HL-60 (cell line): ENCODE results near the gene CCPG1.

Experiments used
- DNase-seq, 2 experiments: peaks; one replicate each; pipeline ENCODE4 v3.0.0-alpha.2; 2010 to 2020; ENCODE audit warnings: low read depth in 1 of 2, low spot score in 1 of 2
- H3K27ac ChIP-seq: fragments of 250-450 bp; sonication (Bioruptor Pico); replicated peaks from 2 replicates; pipeline ENCODE4 v1.5.1; 2020; ENCODE audit warnings: mild to moderate bottlenecking, moderate library complexity
- H3K27me3 ChIP-seq: fragments of 250-450 bp; sonication (Bioruptor Pico); 2 replicates; pipeline ENCODE4 v1.5.1; 2021; ENCODE audit warnings: mild to moderate bottlenecking, moderate library complexity; ENCODE audit not compliant: insufficient read depth, poor library complexity, severe bottlenecking
- H3K4me3 ChIP-seq: replicated peaks from 2 replicates; pipeline ENCODE4 v1.5.1; 2011; ENCODE audit warnings: mild to moderate bottlenecking, control low read depth, low read length; ENCODE audit not compliant: insufficient read depth
- CTCF ChIP-seq: IDR thresholded peaks from one replicate; pipeline ENCODE4 v1.5.1; 2011; ENCODE audit warnings: low read length, control low read depth, inconsistent platforms; ENCODE audit not compliant: insufficient read depth
- GABPA ChIP-seq: IDR thresholded peaks from 2 replicates; pipeline ENCODE4 v1.6.1; 2012; ENCODE audit warnings: low read depth
- POLR2AphosphoS5 ChIP-seq: IDR thresholded peaks from 2 replicates; pipeline ENCODE4 v1.6.1; 2012; ENCODE audit warnings: low read depth
- REST ChIP-seq: IDR thresholded peaks from 2 replicates; pipeline ENCODE4 v1.6.1; 2012; ENCODE audit warnings: low read depth; ENCODE audit not compliant: insufficient replicate concordance
- SPI1 ChIP-seq: IDR thresholded peaks from 2 replicates; pipeline ENCODE4 v1.6.1; 2012; ENCODE audit warnings: low read depth, mild to moderate bottlenecking, borderline replicate concordance

Gene CCPG1

DNA sequence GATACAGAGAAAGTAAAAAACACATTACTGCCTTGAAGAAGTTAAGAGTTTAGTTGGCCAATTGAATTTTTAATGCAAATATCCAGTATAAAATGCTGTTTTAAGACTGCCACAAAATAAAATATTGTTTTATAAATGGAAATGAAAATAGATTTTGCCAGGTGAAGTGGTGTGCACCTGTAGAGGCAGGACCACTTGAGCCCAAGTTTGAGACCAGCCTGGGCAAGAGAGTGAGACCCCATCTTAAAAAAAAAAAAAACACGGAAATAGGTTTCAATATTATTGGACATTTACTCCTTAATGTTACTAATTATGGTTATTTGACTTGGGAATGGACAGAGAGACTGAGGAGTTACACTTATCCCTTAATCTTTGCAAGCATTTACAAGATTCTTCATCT, 87.2 kb downstream of the CCPG1 start:
- TF ChIP-seq POLR2AphosphoS5 (no peak), SPI1 (no peak), CTCF (no peak), REST (no peak), GABPA (no peak)
- DNase-seq = no peak
- H3K4me3 ChIP-seq = 0 out of 2 replicates have a peak overlapping the region, but pooled peaks have one; percentile 89

DNA sequence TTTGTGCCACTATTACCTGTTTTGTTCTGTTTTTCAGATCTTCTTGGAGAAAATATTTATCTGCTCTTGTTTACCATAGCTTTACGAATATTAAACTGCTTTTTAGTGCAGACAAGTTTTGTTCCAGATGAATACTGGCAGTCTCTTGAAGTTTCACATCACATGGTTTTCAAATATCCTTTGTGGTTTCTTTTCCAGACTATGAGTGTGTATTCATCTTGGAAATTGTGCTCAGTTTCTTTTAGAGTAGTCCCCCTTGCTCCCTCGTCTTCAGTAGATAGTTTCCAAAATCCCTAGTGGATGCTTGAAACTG, 88.0 kb downstream of the CCPG1 start:
- peak overlapping the region; percentile 89 for H3K4me3 ChIP-seq
- H3K27ac ChIP-seq = peak overlapping the region; percentile 98
- no peaks in the 10 kb centered on the region for H3K27me3 ChIP-seq
- DNase-seq = no peak
- no peak for TF ChIP-seq REST
- no peak for TF ChIP-seq GABPA
- TF ChIP-seq CTCF = no peak
- no peak for TF ChIP-seq SPI1
- no peak for TF ChIP-seq POLR2AphosphoS5

More for the DNA sequence above, 87.2 kb downstream of the CCPG1 start:
- Histone ChIP-seq H3K27ac (peak overlapping the region; percentile 98), H3K27me3 (no peaks in the 10 kb centered on the region)

- no peak for TF ChIP-seq SPI1
- TF ChIP-seq CTCF = no peak
- no peak for TF ChIP-seq GABPA
- TF ChIP-seq REST = no peak
- TF ChIP-seq POLR2AphosphoS5 = no peak
- Histone ChIP-seq H3K27ac (peak overlapping the region; percentile 98), H3K27me3 (no peaks in the 10 kb centered on the region), H3K4me3 (peak overlapping the region; percentile 89)
- peak; percentile 68 to 77 for DNase-seq
Observed at GRCh38 chr15:55319537-55320237, 88.5 kb downstream of the CCPG1 start.
